GM12878 (cell line): Measurements from ENCODE around the gene MAN2B2.

ENCODE experiments used
- BRCA1 ChIP-seq: IDR thresholded peaks from 2 replicates; pipeline ENCODE4 v1.6.1; 2011; ENCODE audit warnings: low read depth, low read length, improper control_type of control experiment
- CTCF ChIP-seq, 3 experiments: IDR thresholded peaks in 2 of 3; conservative IDR thresholded peaks in 1 of 3; 2 replicates each; pipeline ENCODE4 v1.5.1; 2011; ENCODE audit warnings: low read depth in 3 of 3, low read length in 3 of 3, mild to moderate bottlenecking in 3 of 3, control low read depth in 2 of 3, moderate library complexity in 2 of 3, inconsistent platforms in 1 of 3, mixed read lengths in 1 of 3; ENCODE audit not compliant: control insufficient read depth in 2 of 3, insufficient read depth in 1 of 3; ENCODE audit errors: extremely low read depth in 1 of 3
- NFYA ChIP-seq: IDR thresholded peaks from 2 replicates; pipeline ENCODE4 v1.6.1; 2011; ENCODE audit warnings: low read depth, mild to moderate bottlenecking, low read length, improper control_type of control experiment, borderline replicate concordance
- POLR2A ChIP-seq: IDR thresholded peaks from 2 replicates; pipeline ENCODE4 v1.6.1; 2011; ENCODE audit warnings: low read depth, mild to moderate bottlenecking, low read length
- SRF ChIP-seq, 2 experiments: IDR thresholded peaks; 2 replicates each; pipeline ENCODE4 v1.6.1; 2011; ENCODE audit warnings: low read depth in 2 of 2, low read length in 2 of 2, mild to moderate bottlenecking in 1 of 2, moderate library complexity in 1 of 2
- TBL1XR1 ChIP-seq: IDR thresholded peaks from 2 replicates; pipeline ENCODE4 v1.6.1; 2012; ENCODE audit warnings: low read depth, low read length, improper control_type of control experiment
- USF2 ChIP-seq: IDR thresholded peaks from 2 replicates; pipeline ENCODE4 v1.6.1; 2011; ENCODE audit warnings: low read depth, low read length, improper control_type of control experiment, borderline replicate concordance
- YY1 ChIP-seq: IDR thresholded peaks from 2 replicates; pipeline ENCODE4 v1.6.1; 2011; ENCODE audit warnings: low read depth, mild to moderate bottlenecking, low read length
- TF ChIP-seq, protein P1 (sequence below): IDR thresholded peaks from 2 replicates; pipeline ENCODE4 v1.6.1; 2012; ENCODE audit warnings: low read depth, low read length, improper control_type of control experiment

- TF ChIP-seq YY1: no peak
- TF ChIP-seq SRF (IDR thresholded peaks at IDR 0.05; ENCODE audit: low read depth in 2 of 2, low read length in 2 of 2): no peak
- TF ChIP-seq USF2: no peak
- TF ChIP-seq CTCF (IDR thresholded peaks at IDR 0.05 in 2 of 3, conservative IDR thresholded peaks at IDR 0.05 in 1 of 3; ENCODE audit: control insufficient read depth in 2 of 3, extremely low read depth in 1 of 3, insufficient read depth in 1 of 3, low read depth in 3 of 3, low read length in 3 of 3): no peak
- TF ChIP-seq, protein P1, sequence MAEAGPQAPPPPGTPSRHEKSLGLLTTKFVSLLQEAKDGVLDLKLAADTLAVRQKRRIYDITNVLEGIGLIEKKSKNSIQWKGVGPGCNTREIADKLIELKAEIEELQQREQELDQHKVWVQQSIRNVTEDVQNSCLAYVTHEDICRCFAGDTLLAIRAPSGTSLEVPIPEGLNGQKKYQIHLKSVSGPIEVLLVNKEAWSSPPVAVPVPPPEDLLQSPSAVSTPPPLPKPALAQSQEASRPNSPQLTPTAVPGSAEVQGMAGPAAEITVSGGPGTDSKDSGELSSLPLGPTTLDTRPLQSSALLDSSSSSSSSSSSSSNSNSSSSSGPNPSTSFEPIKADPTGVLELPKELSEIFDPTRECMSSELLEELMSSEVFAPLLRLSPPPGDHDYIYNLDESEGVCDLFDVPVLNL: no peak
- TF ChIP-seq TBL1XR1: no peak
- TF ChIP-seq BRCA1: no peak
- TF ChIP-seq NFYA: no peak
- TF ChIP-seq POLR2A: no peak
Measured at GRCh38 chr4:6671648-6672047, 96.7 kb downstream of the MAN2B2 start.
